ENCODE data around the gene CDCP1.

The CDCP1 gene

DNA sequence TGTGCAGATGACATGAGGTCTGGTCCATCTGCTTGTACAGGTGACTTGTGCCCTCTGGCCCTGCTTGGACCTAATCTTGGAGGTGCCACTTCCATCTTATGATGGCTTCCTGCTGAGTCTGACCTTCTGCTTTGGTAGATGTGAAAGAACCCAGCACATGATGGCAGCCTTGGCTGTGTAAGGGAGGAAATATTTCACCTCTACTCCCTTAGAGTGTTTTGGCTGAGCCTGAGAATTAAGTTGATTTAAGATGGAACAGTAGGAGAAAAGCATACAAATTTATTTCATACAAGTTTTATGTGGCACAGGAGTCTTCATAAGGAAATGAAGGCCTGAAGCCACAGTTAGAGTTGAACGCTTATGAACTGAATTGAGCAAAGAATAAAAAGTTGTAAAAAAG is 27.6 kb upstream of the CDCP1 start:
- in situ Hi-C loops (cut with MboI; ENCODE audit: low sequenced_read_pairs, unreplicated experiment) = no loop called here
- no peak for DNase-seq (ENCODE audit: low spot score)

DNA sequence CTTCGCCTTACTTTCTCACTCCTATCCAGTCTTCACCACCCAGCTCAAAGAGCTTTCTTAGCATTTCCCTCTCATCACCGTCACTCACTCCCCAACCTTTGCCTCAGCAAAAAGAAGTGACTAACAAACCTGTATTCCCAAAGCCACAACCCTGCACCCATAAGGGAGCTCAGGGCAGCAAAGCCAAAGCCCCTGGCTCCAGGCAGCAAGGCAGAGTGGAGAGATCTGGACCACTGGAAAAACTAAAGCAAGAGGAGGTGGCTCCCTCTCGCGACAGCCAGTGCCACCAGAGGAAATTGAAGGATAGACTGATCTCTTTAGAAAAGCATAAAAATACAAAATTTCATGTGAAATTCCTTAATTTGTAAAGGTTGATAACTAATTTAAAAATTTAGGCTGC is 25.1 kb upstream of the CDCP1 start:
- TF ChIP-seq, protein P1, sequence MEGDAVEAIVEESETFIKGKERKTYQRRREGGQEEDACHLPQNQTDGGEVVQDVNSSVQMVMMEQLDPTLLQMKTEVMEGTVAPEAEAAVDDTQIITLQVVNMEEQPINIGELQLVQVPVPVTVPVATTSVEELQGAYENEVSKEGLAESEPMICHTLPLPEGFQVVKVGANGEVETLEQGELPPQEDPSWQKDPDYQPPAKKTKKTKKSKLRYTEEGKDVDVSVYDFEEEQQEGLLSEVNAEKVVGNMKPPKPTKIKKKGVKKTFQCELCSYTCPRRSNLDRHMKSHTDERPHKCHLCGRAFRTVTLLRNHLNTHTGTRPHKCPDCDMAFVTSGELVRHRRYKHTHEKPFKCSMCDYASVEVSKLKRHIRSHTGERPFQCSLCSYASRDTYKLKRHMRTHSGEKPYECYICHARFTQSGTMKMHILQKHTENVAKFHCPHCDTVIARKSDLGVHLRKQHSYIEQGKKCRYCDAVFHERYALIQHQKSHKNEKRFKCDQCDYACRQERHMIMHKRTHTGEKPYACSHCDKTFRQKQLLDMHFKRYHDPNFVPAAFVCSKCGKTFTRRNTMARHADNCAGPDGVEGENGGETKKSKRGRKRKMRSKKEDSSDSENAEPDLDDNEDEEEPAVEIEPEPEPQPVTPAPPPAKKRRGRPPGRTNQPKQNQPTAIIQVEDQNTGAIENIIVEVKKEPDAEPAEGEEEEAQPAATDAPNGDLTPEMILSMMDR (IDR thresholded peaks at IDR 0.05; ENCODE audit: borderline replicate concordance, control extremely low read depth, extremely low read depth, insufficient read depth, missing control alignments) = no peak
- in situ Hi-C loops (cut with MboI; ENCODE audit: low sequenced_read_pairs, unreplicated experiment) = no loop called here
- no peak for DNase-seq (ENCODE audit: low spot score)

More for the DNA sequence above, 27.6 kb upstream of the CDCP1 start:
- TF ChIP-seq, protein P1 (IDR thresholded peaks at IDR 0.05; ENCODE audit: borderline replicate concordance, control extremely low read depth, extremely low read depth, insufficient read depth, missing control alignments) = no peak

DNA sequence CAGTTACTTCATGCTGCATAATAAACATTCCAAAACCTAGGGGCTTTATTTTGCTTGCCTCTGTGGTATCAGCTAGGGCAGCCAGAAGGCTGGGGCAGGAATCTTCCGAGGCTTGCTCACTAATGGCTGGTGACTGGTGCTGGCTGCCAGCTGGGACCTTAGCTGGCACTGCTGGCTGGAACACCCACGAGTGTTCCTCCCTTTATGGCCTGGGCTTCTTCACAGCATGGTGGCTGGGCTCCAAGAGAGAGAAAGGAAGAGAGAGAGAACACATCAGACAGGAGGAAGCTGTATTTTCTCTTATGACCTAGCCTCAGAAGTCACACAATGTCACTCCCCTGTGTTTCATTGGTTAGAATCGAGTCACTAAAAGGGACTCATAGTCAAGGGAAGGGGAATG is 23.9 kb upstream of the CDCP1 start:
- DNase-seq (ENCODE audit: low spot score) = no peak
- in situ Hi-C loops (cut with MboI; ENCODE audit: low sequenced_read_pairs, unreplicated experiment) = no loop called here
- TF ChIP-seq, protein P1 (IDR thresholded peaks at IDR 0.05; ENCODE audit: borderline replicate concordance, control extremely low read depth, extremely low read depth, insufficient read depth, missing control alignments) = no peak

DNA sequence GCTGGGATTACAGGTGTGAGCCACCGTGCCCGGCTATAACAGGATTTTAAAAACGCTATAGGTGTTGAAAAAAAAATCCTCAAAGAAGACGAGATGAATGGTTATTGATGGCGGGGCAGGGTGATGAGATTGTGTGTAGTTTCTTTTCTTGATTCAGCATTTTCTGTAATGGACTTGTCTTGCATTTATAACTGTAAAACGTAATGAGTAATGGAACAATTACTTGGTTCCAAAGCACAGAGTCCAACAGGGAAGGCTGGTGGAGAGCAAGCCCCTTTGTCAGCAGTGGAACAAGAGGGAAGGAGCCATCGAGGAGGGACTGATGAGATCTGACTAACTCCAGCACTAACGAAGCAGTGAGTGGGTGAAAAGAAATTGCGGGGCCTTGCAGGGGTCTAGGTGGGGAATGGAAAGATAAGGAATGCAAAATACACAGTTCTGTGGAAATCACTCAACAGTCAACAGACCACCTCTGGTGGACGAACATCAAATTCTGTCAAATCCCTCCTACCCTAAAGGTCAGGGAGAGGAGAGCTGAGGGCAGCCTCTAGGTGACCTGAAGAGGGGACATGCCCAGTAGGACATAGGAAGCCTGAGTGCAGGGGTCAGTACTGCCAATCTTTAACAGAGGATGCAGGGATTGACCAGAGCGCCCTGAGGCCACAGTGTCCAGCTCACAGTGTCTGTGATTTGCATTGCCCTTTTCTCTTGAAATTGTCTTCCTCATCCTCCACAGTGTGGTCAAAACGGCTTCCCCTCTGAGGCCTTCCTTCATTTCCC is 23.1 kb upstream of the CDCP1 start:
- no peak for DNase-seq (ENCODE audit: low spot score)
- TF ChIP-seq, protein P1 (IDR thresholded peaks at IDR 0.05; ENCODE audit: borderline replicate concordance, control extremely low read depth, extremely low read depth, insufficient read depth, missing control alignments) = no peak
- in situ Hi-C loops (cut with MboI; ENCODE audit: low sequenced_read_pairs, unreplicated experiment) = no loop called here

DNA sequence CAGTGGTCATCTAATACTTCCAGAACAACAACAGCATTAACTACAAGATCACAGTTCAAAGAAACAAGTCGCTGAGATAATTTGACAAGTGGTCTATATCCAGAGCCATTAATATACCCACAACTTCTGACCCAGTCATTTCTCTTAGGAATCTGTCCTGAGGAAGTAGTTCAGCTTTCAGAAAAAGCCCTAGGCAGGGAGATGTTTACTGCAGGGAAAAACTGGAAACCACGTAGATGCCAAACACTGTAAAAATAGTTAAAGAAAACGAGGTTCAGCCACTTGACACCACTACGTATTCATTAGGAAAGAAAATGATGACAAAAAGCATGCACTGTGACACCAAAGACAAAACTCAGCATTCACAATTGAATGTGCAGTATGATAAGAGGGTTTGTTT is 22.3 kb upstream of the CDCP1 start:
- no peak for DNase-seq (ENCODE audit: low spot score)
- in situ Hi-C loops (cut with MboI; ENCODE audit: low sequenced_read_pairs, unreplicated experiment) = no loop called here
- TF ChIP-seq, protein P1 (IDR thresholded peaks at IDR 0.05; ENCODE audit: borderline replicate concordance, control extremely low read depth, extremely low read depth, insufficient read depth, missing control alignments) = no peak

DNA sequence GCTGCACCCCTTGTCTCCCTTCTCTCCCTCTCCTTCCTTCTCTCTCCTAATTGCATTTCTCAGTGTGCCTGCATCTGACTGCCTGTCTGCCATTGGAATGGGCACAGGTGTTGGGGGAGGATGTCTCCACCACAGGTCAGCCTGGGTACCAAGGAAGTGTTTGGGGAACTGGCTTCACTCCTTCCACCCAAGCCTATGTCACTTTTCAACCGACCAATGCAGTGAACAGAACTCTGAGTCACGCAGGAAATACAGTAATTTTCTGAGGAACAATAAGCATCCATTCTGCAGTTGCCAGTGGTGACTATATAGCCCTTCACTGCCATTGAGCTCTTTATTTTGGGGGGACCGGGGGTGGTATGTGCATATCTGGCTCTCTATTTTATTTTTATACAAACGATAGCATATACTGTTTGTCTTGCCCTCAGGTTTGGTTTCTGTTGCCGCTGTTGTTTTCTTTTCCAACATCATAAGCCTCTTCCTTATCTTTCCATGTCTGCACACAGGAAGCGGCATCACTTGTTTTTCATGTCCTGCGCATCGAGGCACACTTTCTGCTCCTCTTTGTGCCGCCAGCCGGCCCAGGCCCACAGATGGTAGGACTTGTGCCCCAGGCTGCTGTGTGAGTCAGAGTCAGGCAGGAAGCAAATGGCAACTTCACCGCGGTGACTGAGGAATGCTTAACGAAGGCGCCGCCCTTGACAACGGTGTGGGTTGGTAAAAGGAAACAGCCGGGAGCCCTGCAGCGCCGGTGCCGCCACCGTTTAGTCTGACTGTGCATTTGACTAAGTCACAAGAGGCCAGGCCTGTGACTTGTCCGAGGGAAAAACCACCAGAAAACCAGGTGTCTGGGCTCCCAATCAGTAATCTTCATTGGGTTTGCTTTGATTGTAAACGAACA is 21.1 kb upstream of the CDCP1 start:
- DNase-seq (ENCODE audit: low spot score) = no peak
- in situ Hi-C loops (cut with MboI; ENCODE audit: low sequenced_read_pairs, unreplicated experiment) = no loop called here
- TF ChIP-seq, protein P1 (IDR thresholded peaks at IDR 0.05; ENCODE audit: borderline replicate concordance, control extremely low read depth, extremely low read depth, insufficient read depth, missing control alignments) = no peak
